ENCODE data around the gene KCNT1.

GRCh38 chr9:135759676-135760300, 57.8 kb downstream of the KCNT1 start:
- no peak for TF ChIP-seq CTCF (IDR thresholded peaks at IDR 0.05; ENCODE audit: poor library complexity)
- TF ChIP-seq EZH2 (IDR thresholded peaks at IDR 0.05; ENCODE audit: borderline replicate concordance): no peak

All from hepatocyte (in vitro differentiated cells).